Stimulated activated CD8-positive, alpha-beta memory T cell treated with anti-CD3 and anti-CD28 coated beads, Interleukin-15, amount 100 ng/mL, for 4 hours (primary cell): ENCODE results near the gene CPT2.

Experiments used
- DNase-seq, 2 donors: peaks; one replicate each; pipeline ENCODE4 v3.0.0-alpha.2; 2020; ENCODE audit warnings: low read depth in 2 of 2

The CPT2 gene

GRCh38 chr1:53260631-53261247 lies 64.1 kb downstream of the CPT2 start:
- DNase-seq: no peak

- DNase-seq: no peak
Measured at GRCh38 chr1:53262000-53262399, 65.4 kb downstream of the CPT2 start.
